ENCODE results near the gene CSRP1. TPM values are rescaled to one million over a fixed set of nuclear protein-coding genes. Genes with fewer than 3 reads are reported as not detected.

CSRP1 gene
- total RNA-seq, 2 experiments from 2014 or later, result 48.4 to 51.8 TPM

DNA sequence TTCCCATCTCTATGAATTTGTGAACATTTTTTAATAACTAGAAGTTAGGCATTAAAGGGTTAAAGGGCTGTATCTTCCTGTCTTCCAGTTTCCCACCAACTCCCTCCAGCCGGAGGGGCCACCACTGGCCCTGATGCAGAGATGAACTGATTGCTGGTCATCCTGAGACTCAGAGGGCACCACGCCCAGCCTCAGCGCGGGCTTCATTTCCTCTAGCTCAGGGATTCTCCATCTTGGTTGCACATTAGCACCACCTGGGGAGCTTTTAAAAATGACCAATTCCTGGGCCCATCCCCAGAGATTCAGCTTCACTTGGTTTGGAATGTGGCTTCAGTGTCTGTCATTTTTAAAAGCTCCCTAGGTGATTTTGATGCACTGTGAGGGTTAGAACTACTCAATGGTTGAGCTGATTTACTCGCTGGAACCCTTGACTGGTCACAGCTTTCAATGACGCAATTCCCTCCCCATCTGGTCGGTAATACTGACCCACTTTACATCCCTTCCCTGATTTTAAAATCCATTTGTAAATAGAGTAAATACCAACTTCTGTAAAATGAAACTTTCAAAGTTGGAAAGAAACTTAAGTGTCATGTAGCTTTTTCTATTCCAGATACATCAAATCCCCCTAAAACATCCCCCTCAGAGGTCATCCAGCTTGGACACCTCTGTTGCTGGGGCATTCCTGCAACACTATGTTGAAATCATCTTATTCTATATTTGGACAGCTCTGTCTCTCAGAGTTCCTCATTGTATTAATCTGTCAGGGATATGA lies 37.1 kb upstream of the CSRP1 start:
- Mint-ChIP-seq H3K4me3 (no peak overlapping the region), H3K27ac (no peak overlapping the region), H3K27me3 (peaks cover 22% of the 10 kb centered on the region), H3K9me3 (no peaks in the 10 kb centered on the region), H3K36me3 (peaks cover 3% of the 10 kb centered on the region), H3K4me1 (ENCODE audit: low read depth) (peaks cover 6% of the 10 kb centered on the region)
- no peak for DNase-seq
- ChIA-PET CTCF (interaction anchor here (1.0 to 2.1 kb wide), 2 partner anchors 16 to 31 kb away, joined by 5 read pairs; no protein-coding TSS in a partner anchor), POLR2A (no interaction called here)
- intact Hi-C loops (cut with micrococcal nuclease), result no loop called here

GRCh38 chr1:201542309-201543035 lies 35.5 kb upstream of the CSRP1 start:
- Mint-ChIP-seq H3K27me3 (peaks cover 34% of the 10 kb centered on the region), H3K27ac (no peak overlapping the region), H3K9me3 (no peaks in the 10 kb centered on the region), H3K4me1 (ENCODE audit: low read depth) (peaks cover 12% of the 10 kb centered on the region), H3K36me3 (peaks cover 3% of the 10 kb centered on the region), H3K4me3 (no peak overlapping the region)
- CTCF ChIA-PET, result interaction anchor here (2.0 kb wide), 1 partner anchor 17 kb away, joined by 5 read pairs; no protein-coding TSS in a partner anchor
- DNase-seq, result no peak
- POLR2A ChIA-PET, result no interaction called here
- intact Hi-C loops (cut with micrococcal nuclease), result no loop called here

DNA sequence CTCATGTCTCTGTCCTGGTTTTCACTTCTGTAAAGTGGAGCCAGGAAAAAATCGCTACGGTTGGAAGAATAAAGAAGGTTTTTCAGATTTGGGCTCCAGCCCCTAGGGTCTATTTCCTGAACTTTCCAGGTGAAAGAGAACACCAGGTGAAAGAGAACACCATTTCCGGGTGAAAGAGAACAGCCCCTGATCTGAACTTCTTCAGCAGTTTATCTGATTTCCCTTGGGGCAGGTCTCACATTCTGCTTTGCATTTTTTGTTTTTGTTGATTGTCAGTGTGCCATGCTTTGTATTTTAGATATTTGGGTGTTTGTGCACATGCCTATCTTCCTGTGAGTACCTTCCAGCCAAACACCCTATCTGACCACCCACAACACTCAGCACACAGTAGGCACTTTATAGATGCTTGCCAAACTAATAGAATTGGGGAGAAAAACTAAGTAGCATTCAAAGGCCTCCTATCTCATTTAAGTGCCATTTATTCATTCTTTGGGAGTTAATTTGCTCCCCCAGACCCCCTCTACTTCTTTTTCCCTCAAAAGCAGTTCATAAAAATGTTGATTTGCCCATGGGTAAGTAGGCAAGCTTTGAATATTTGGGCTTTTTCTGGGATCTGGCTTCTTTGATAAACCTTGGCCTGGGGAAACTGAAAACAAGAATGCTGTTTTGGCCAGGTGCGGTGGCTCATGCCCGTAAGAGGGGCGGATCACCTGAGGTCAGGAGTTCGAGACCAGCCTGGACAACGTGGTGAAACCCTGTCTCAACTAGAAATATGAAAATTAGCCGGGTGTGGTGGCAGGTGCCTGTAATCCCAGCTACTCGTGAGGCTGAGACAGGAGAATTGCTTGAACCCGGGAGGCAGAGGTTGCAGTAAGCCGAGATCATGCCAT lies 34.2 kb upstream of the CSRP1 start:
- Mint-ChIP-seq H3K4me1 (ENCODE audit: low read depth) (peaks cover 12% of the 10 kb centered on the region), H3K9me3 (no peaks in the 10 kb centered on the region), H3K27ac (no peak overlapping the region), H3K4me3 (no peak overlapping the region), H3K27me3 (peaks cover 46% of the 10 kb centered on the region), H3K36me3 (peaks cover 3% of the 10 kb centered on the region)
- intact Hi-C loops (cut with micrococcal nuclease), result no loop called here
- DNase-seq, result no peak
- CTCF ChIA-PET, result interaction anchor here (0.6 to 1.3 kb wide), 4 partner anchors 28 to 458 kb away, joined by 3 to 6 read pairs (median 3); no protein-coding TSS in a partner anchor
- POLR2A ChIA-PET, result no interaction called here

GRCh38 chr1:201539561-201540431 lies 32.9 kb upstream of the CSRP1 start:
- Mint-ChIP-seq H3K4me3 (peak overlapping the region; percentile 57), H3K27ac (no peak overlapping the region), H3K9me3 (no peaks in the 10 kb centered on the region), H3K27me3 (peaks cover 50% of the 10 kb centered on the region), H3K4me1 (ENCODE audit: low read depth) (peaks cover 16% of the 10 kb centered on the region), H3K36me3 (peaks cover 3% of the 10 kb centered on the region)
- no peak for DNase-seq
- ChIA-PET POLR2A (no interaction called here), CTCF (interaction anchor here (1.1 to 1.3 kb wide), 4 partner anchors 19 to 460 kb away, joined by 3 to 6 read pairs (median 4); no protein-coding TSS in a partner anchor)
- intact Hi-C loops (cut with micrococcal nuclease), result no loop called here

GRCh38 chr1:201538612-201539551 lies 32.0 kb upstream of the CSRP1 start, which contains the start of gene NAV1:
Gene NAV1, plus strand, starts transcription at chr1:201539127. Its CDS starts 83,758 bp downstream, at chr1:201622885.
- CTCF ChIA-PET, result interaction anchor here (1.3 kb wide), 1 partner anchor 20 kb away, joined by 5 read pairs; no protein-coding TSS in a partner anchor
- POLR2A ChIA-PET, result no interaction called here
- no peak for DNase-seq

DNA sequence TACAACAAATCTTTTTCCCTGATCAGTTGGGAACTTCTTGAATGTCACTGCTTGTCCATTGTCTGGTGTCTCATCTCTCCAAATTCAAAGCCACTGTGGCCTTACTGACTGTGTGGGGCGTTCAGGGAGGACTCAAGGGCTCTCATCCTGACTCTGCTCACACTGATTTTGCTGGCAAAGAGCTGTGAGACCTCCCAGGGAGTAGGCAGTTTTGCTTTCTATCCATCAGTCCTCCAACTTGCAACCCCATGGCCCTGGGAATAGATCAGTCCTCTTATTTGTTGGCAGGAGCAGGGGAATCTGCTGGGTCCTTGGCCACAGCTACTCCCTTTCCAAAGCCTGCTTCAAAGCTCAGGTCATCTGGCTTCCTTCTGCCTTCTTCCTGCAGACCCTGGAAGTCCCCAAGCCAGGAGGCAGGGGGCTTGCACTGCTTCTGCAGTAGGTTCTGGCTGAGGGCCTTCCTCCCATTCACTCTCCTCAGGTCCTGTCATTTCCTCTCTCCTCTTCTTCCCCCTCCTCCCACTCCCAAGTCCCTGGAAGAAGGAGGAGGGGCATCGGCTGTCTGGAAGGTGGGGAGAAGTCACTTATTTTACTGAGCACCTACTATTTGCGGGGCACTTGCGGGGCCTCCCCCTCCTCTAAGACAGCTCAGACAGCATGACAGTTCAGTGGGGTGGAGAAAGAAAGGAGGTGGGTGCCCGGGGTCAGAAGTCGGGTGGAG lies 31.1 kb upstream of the CSRP1 start:
- DNase-seq, result no peak
- H3K4me1 Mint-ChIP-seq (ENCODE audit: low read depth), result peaks cover 16% of the 10 kb centered on the region
- H3K4me3 Mint-ChIP-seq, result peak overlapping the region; percentile 63
- H3K36me3 Mint-ChIP-seq, result peaks cover 4% of the 10 kb centered on the region
- no peak overlapping the region for H3K27ac Mint-ChIP-seq
- intact Hi-C loops (cut with micrococcal nuclease), result no loop called here
- CTCF ChIA-PET, result interaction anchor here (1.4 kb wide), 1 partner anchor 26 kb away, joined by 7 read pairs; no protein-coding TSS in a partner anchor
- H3K27me3 Mint-ChIP-seq, result peaks cover 50% of the 10 kb centered on the region
- POLR2A ChIA-PET, result no interaction called here
- no peaks in the 10 kb centered on the region for H3K9me3 Mint-ChIP-seq

More at GRCh38 chr1:201538612-201539551, 32.0 kb upstream of the CSRP1 start, which contains the start of gene NAV1:
- H3K4me1 Mint-ChIP-seq (ENCODE audit: low read depth), result peaks cover 16% of the 10 kb centered on the region
- H3K9me3 Mint-ChIP-seq, result no peaks in the 10 kb centered on the region
- peaks cover 50% of the 10 kb centered on the region for H3K27me3 Mint-ChIP-seq
- H3K27ac Mint-ChIP-seq, result no peak within 1 kb of the TSS
- intact Hi-C loops (cut with micrococcal nuclease), result no loop called here
- H3K36me3 Mint-ChIP-seq, result peaks cover 3% of the 10 kb centered on the region
- peak within 1 kb of the TSS; percentile 63 for H3K4me3 Mint-ChIP-seq

DNA sequence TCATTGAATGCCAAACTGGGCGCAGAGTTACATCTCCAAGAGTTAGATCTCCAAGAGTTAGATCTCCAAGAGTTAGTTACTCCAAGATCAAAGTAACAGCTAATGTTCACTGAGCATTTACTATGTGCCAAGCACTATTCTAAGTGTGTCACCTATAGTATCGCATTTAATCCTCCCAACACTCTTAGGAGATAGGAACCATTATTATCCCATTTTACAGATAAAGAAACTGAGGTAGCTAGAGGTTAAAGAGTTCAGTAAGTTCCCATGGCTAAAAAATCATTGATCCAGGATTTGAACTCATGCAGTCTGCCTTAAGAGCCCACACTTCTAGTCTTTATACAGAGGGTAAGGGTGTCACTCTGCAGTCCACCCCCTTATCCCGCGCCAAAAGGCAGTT lies 30.5 kb upstream of the CSRP1 start:
- no peak overlapping the region for H3K4me3 Mint-ChIP-seq
- CTCF ChIA-PET, result interaction anchor here (1.4 kb wide), 1 partner anchor 25 kb away, joined by 7 read pairs; no protein-coding TSS in a partner anchor
- peaks cover 2% of the 10 kb centered on the region for H3K36me3 Mint-ChIP-seq
- no peak for DNase-seq
- intact Hi-C loops (cut with micrococcal nuclease), result no loop called here
- peaks cover 16% of the 10 kb centered on the region for H3K4me1 Mint-ChIP-seq (ENCODE audit: low read depth)
- POLR2A ChIA-PET, result no interaction called here
- peaks cover 50% of the 10 kb centered on the region for H3K27me3 Mint-ChIP-seq
- no peak overlapping the region for H3K27ac Mint-ChIP-seq
- no peaks in the 10 kb centered on the region for H3K9me3 Mint-ChIP-seq

GRCh38 chr1:201537028-201537427 lies 30.1 kb upstream of the CSRP1 start:
- Mint-ChIP-seq H3K36me3 (peaks cover 5% of the 10 kb centered on the region), H3K4me3 (no peak overlapping the region), H3K4me1 (ENCODE audit: low read depth) (peaks cover 16% of the 10 kb centered on the region), H3K9me3 (no peaks in the 10 kb centered on the region), H3K27ac (no peak overlapping the region), H3K27me3 (peaks cover 50% of the 10 kb centered on the region)
- POLR2A ChIA-PET, result no interaction called here
- DNase-seq, result no peak
- CTCF ChIA-PET, result interaction anchor here (1.4 kb wide), 1 partner anchor 25 kb away, joined by 7 read pairs; no protein-coding TSS in a partner anchor
- intact Hi-C loops (cut with micrococcal nuclease), result no loop called here

DNA sequence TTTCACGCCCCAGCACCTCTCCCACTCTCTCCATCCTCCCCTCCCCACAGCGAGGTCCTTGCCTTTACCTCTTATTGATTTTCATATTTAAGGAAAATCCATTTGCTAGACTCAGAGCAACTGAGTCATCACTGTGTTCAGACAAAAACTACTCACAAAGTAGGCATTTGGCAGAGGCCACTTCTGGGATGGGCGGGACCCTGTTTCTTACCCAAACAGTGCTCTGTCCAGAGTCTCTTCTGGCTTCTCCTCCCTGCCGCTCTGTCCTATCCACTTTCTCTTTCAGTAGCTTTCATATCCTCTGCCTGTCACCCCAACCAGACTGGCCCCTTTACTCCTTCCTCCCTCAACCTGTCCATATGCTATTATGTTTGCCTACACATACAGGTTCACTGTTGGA lies 29.6 kb upstream of the CSRP1 start:
- POLR2A ChIA-PET, result no interaction called here
- no peaks in the 10 kb centered on the region for H3K9me3 Mint-ChIP-seq
- peaks cover 47% of the 10 kb centered on the region for H3K27me3 Mint-ChIP-seq
- CTCF ChIA-PET, result interaction anchor here (1.4 to 3.6 kb wide), 3 partner anchors 23 to 24 kb away, joined by 7 to 19 read pairs (median 18); no protein-coding TSS in a partner anchor
- intact Hi-C loops (cut with micrococcal nuclease), result no loop called here
- H3K4me1 Mint-ChIP-seq (ENCODE audit: low read depth), result peaks cover 16% of the 10 kb centered on the region
- H3K4me3 Mint-ChIP-seq, result no peak overlapping the region
- peaks cover 7% of the 10 kb centered on the region for H3K36me3 Mint-ChIP-seq
- no peak for DNase-seq
- H3K27ac Mint-ChIP-seq, result no peak overlapping the region

DNA sequence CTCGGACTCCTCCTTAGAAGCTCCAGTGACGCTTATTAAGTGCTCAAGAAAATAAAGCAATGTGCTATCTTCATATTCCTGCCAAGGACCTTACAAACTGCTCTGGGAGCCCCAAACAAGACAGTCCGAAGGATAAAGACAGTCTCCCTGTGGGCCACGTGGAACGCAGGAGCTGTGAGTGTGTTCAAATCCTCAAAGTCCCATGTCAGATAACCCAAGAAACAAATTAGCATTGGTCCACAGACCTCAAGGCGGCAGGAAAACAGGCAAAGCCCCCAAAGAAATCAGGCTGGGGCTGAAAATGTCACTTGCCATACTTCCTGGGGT lies 29.0 kb upstream of the CSRP1 start:
- POLR2A ChIA-PET, result no interaction called here
- H3K4me3 Mint-ChIP-seq, result no peak overlapping the region
- intact Hi-C loops (cut with micrococcal nuclease), result no loop called here

More for the DNA sequence above, 29.0 kb upstream of the CSRP1 start:
- H3K36me3 Mint-ChIP-seq, result peaks cover 10% of the 10 kb centered on the region
- H3K27ac Mint-ChIP-seq, result no peak overlapping the region
- CTCF ChIA-PET, result interaction anchor here (1.0 to 3.6 kb wide), 3 partner anchors 23 to 55 kb away, joined by 3 to 19 read pairs (median 18); no protein-coding TSS in a partner anchor
- peaks cover 16% of the 10 kb centered on the region for H3K4me1 Mint-ChIP-seq (ENCODE audit: low read depth)
- no peaks in the 10 kb centered on the region for H3K9me3 Mint-ChIP-seq
- no peak for DNase-seq
- peaks cover 42% of the 10 kb centered on the region for H3K27me3 Mint-ChIP-seq
